Vagina (tissue), 2 donors: ENCODE data around the gene SPAG17.

Experiments
- CTCF ChIP-seq, 3 experiments: fragments of 450-650 bp in 2 of 3; fragments of 200-600 bp in 1 of 3; sonication (generic) in 1 of 3; IDR thresholded peaks; one replicate each; pipeline ENCODE4 v1.5.1; 2017 to 2019; ENCODE audit warnings: antibody characterized with exemption in 3 of 3, mild to moderate bottlenecking in 2 of 3, moderate library complexity in 2 of 3
- POLR2AphosphoS5 ChIP-seq, 2 donors: sonication (generic); formaldehyde crosslinking; IDR thresholded peaks; one replicate each; pipeline ENCODE4 v1.9.0; 2017; ENCODE audit warnings: antibody characterized with exemption in 2 of 2, mild to moderate bottlenecking in 2 of 2, low read depth in 1 of 2; ENCODE audit not compliant: insufficient read depth in 1 of 2

GRCh38 chr1:118013938-118014337, 171.1 kb downstream of the SPAG17 start:
- TF ChIP-seq CTCF (IDR thresholded peaks at IDR 0.05) (no peak), POLR2AphosphoS5 (IDR thresholded peaks at IDR 0.05; ENCODE audit: insufficient read depth in 1 of 2, low read depth in 1 of 2) (no peak)
